Panc1 (cell line): ENCODE results near the gene PRR13.

ENCODE experiments used
- CTCF ChIP-seq: fragments of 450-650 bp; IDR thresholded peaks from 2 replicates; pipeline ENCODE4 v1.5.1; 2017; ENCODE audit warnings: mild to moderate bottlenecking
- POLR2AphosphoS5 ChIP-seq: IDR thresholded peaks from 2 replicates; pipeline ENCODE4 v1.6.1; 2012; ENCODE audit warnings: mild to moderate bottlenecking, low read depth, low read length, moderate library complexity
- REST ChIP-seq, 2 experiments: IDR thresholded peaks; 2 replicates each; pipeline ENCODE4 v1.6.1; 2011 to 2012; ENCODE audit warnings: low read depth in 2 of 2, control low read depth in 1 of 2, low read length in 1 of 2, mild to moderate bottlenecking in 1 of 2, moderate library complexity in 1 of 2; ENCODE audit not compliant: insufficient read depth in 1 of 2
- TCF7L2 ChIP-seq: IDR thresholded peaks from 2 replicates; pipeline ENCODE4 v1.6.1; 2011; ENCODE audit warnings: mild to moderate bottlenecking, low read depth, low read length, inconsistent platforms

- TF ChIP-seq POLR2AphosphoS5 (peak; percentile 75), CTCF (peak; percentile 93), REST (IDR thresholded peaks at IDR 0.05; ENCODE audit: insufficient read depth in 1 of 2, low read depth in 2 of 2, low read length in 1 of 2) (peak in 1 of 2 experiments; percentile 60; a peak in 1 of 4 replicates), TCF7L2 (peak; percentile 93)
These were observed 10.2 kb downstream of the PRR13 start, which contains the start of gene PCBP2 for GRCh38 chr12:53451661-53452158.
